GM23338 (cell line): Measurements from ENCODE around the gene IFNE.

Source experiments
- CREB1 ChIP-seq: fragments of 250-450 bp; sonication (Bioruptor Pico); IDR thresholded peaks from 2 replicates; pipeline ENCODE4 v1.5.0; 2020; ENCODE audit warnings: low read depth, mild to moderate bottlenecking, moderate library complexity
- CTCF ChIP-seq, 2 experiments: fragments of 200-600 bp in 1 of 2; sonication (generic) in 1 of 2; conservative IDR thresholded peaks; 2 replicates each; pipeline versions ENCODE4 v1.5.1 to v1.6.1; 2016 to 2017; ENCODE audit warnings: antibody characterized with exemption in 2 of 2, low read depth in 2 of 2, mild to moderate bottlenecking in 2 of 2, moderate library complexity in 1 of 2
- EZH2 ChIP-seq: fragments of 200-600 bp; sonication (generic); IDR thresholded peaks from one replicate; pipeline ENCODE4 v1.8.0; 2017; ENCODE audit warnings: antibody characterized with exemption, mild to moderate bottlenecking, low read depth; ENCODE audit not compliant: unreplicated experiment
- EZH2phosphoT487 ChIP-seq: fragments of 200-600 bp; sonication (generic); IDR thresholded peaks from one replicate; pipeline ENCODE4 v1.8.1; 2018; ENCODE audit warnings: antibody characterized with exemption; ENCODE audit not compliant: unreplicated experiment
- JUNB ChIP-seq: IDR thresholded peaks from one replicate; pipeline ENCODE4 v1.6.1; 2016; ENCODE audit warnings: antibody characterized with exemption; ENCODE audit not compliant: unreplicated experiment
- NANOG ChIP-seq: IDR thresholded peaks from 2 replicates; pipeline ENCODE4 v1.6.1; 2016; ENCODE audit warnings: antibody characterized with exemption, borderline replicate concordance
- POLR2AphosphoS5 ChIP-seq: IDR thresholded peaks from 2 replicates; pipeline ENCODE4 v1.6.1; 2016; ENCODE audit warnings: antibody characterized with exemption, low read depth
- STAT1 ChIP-seq: IDR thresholded peaks from one replicate; pipeline ENCODE4 v1.6.1; 2016; ENCODE audit warnings: antibody characterized with exemption; ENCODE audit not compliant: unreplicated experiment
- ZNF114 ChIP-seq: fragments of 250-450 bp; sonication (Bioruptor Pico); IDR thresholded peaks from 2 replicates; pipeline ENCODE4 v1.5.0; 2020; ENCODE audit warnings: mild to moderate bottlenecking, moderate library complexity
- TF ChIP-seq, protein P1 (sequence below): IDR thresholded peaks from one replicate; pipeline ENCODE4 v1.6.1; 2018; ENCODE audit warnings: antibody characterized with exemption; ENCODE audit not compliant: unreplicated experiment
- TF ChIP-seq, protein P2 (sequence below): IDR thresholded peaks from 2 replicates; pipeline ENCODE4 v1.6.1; 2016; ENCODE audit warnings: antibody characterized with exemption

DNA sequence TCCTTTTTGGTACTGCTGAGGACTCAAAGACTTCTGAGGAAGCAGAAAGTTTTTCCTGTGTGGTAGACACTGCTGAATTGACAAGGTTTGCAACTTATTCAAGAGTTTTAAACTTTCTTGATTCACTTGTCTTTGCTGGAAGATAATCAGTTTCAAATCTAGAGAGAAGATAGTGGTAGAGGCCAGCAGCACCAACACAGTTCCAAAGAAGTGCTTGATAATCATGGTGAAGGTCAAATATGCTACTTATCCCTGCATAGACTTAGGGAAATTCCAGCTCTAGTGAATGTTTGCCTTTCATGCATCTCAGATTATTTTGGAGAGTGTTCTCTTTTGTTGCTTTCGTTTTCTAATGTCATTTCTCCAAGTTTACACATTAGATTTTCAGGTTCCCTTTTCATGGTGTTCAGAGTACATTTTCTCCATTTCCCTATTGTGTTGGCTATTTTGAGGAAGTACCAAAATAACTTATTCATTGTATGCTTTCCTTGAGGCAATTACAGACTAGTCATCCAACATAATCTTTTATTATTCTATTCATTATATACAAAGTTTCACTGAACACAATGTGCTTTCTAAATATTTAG is 550 bp downstream of the IFNE start:
- TF ChIP-seq POLR2AphosphoS5, result no peak
- TF ChIP-seq CTCF (conservative IDR thresholded peaks at IDR 0.05; ENCODE audit: low read depth in 2 of 2), result no peak
- no peak for TF ChIP-seq EZH2phosphoT487
- TF ChIP-seq EZH2, result no peak
- TF ChIP-seq, protein P1, sequence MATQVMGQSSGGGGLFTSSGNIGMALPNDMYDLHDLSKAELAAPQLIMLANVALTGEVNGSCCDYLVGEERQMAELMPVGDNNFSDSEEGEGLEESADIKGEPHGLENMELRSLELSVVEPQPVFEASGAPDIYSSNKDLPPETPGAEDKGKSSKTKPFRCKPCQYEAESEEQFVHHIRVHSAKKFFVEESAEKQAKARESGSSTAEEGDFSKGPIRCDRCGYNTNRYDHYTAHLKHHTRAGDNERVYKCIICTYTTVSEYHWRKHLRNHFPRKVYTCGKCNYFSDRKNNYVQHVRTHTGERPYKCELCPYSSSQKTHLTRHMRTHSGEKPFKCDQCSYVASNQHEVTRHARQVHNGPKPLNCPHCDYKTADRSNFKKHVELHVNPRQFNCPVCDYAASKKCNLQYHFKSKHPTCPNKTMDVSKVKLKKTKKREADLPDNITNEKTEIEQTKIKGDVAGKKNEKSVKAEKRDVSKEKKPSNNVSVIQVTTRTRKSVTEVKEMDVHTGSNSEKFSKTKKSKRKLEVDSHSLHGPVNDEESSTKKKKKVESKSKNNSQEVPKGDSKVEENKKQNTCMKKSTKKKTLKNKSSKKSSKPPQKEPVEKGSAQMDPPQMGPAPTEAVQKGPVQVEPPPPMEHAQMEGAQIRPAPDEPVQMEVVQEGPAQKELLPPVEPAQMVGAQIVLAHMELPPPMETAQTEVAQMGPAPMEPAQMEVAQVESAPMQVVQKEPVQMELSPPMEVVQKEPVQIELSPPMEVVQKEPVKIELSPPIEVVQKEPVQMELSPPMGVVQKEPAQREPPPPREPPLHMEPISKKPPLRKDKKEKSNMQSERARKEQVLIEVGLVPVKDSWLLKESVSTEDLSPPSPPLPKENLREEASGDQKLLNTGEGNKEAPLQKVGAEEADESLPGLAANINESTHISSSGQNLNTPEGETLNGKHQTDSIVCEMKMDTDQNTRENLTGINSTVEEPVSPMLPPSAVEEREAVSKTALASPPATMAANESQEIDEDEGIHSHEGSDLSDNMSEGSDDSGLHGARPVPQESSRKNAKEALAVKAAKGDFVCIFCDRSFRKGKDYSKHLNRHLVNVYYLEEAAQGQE, result no peak
- no peak for TF ChIP-seq JUNB
- TF ChIP-seq STAT1, result no peak
- no peak for TF ChIP-seq CREB1 (CRISPR knock-in tag)
- TF ChIP-seq, protein P2, sequence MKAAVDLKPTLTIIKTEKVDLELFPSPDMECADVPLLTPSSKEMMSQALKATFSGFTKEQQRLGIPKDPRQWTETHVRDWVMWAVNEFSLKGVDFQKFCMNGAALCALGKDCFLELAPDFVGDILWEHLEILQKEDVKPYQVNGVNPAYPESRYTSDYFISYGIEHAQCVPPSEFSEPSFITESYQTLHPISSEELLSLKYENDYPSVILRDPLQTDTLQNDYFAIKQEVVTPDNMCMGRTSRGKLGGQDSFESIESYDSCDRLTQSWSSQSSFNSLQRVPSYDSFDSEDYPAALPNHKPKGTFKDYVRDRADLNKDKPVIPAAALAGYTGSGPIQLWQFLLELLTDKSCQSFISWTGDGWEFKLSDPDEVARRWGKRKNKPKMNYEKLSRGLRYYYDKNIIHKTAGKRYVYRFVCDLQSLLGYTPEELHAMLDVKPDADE, result no peak
- no peak for TF ChIP-seq NANOG
- TF ChIP-seq ZNF114 (CRISPR knock-in tag), result no peak
